Smooth muscle cell of the pulmonary artery (primary cell): ENCODE data around the gene NELFB. TPM values are rescaled to one million over a fixed set of nuclear protein-coding genes. Genes with fewer than 3 reads are reported as not detected.

Experiments
- total RNA-seq: library from RNA; depleted of rRNA; stranded (reverse); fragments of >200 nt; gene quantifications from 2 replicates; pipeline ENCODE4 v1.2.3, GENCODE V29; 2014

Gene NELFB
- total RNA-seq, result 59.5 and 64.4 TPM in 2 replicates

GRCh38 chr9:137254624-137255447 lies at the start of gene NELFB:
TSS of gene NELFB (plus strand) at chr9:137255327.

GRCh38 chr9:137222190-137223077 lies 32.7 kb upstream of the NELFB start, which contains the start of gene RNF208:
TSS of gene RNF208 (minus strand) at chr9:137222240. CDS start at chr9:137221212, 1,028 bp downstream.

DNA sequence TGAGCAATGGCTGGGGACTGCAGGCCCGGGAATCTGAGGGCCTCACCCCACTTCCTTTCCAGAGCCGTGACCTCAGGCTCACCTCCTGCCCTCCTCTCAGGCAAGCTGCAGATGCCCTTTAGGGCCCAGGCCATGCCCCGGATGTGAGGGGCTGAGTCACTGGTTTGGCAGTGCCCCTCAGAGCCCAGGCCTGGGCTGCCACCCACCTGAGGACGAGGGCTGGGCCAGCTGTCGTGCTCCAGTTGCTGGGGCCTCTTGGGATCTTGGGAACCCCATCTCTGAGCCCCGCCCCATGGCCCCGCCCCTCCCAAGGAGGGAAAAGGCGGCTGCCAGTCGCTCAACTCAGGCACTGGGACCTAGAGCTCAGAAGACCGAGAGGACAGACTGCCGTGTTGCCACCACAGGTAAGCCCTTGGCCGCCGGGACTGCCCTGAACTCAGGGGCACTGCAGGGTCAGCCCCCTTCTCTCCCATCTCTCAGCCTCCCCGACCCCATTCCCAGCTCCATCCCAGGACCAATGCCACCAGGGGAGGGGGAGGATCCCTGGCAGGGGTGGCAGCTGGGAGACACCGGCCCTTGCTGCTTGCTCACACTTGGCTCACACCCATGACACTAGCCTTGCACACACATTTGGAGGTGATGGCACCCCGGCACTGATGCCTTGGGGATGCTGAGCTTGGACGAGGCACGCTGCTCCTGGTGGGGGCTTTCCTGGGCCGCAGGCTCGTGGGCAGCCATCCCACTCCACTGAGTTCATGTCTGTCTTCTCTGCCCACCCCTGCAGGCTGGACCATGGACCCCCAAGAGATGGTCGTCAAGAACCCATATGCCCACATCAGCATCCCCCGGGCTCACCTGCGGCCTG lies 30.1 kb upstream of the NELFB start, which contains the start of gene CYSRT1:
Gene CYSRT1 (plus strand): TSS at position 345 of the 865 bp plus-strand sequence. CDS start 448 bp downstream, at position 793.

GRCh38 chr9:137227054-137227852 lies 27.9 kb upstream of the NELFB start, which contains the start of gene RNF224:
TSS of gene RNF224 (plus strand) at chr9:137227502. CDS start at chr9:137228336, 834 bp downstream.

GRCh38 chr9:137230705-137231371 lies 24.3 kb upstream of the NELFB start, which contains the start of gene SLC34A3:
TSS of gene SLC34A3 (plus strand) at chr9:137230901. CDS start at chr9:137231703, 802 bp downstream.

GRCh38 chr9:137240841-137241489 lies 14.2 kb upstream of the NELFB start, which contains the start of gene TUBB4B:
TSS of gene TUBB4B (plus strand) at chr9:137241287. CDS start at chr9:137241361, 74 bp downstream.

GRCh38 chr9:137251194-137251461 lies 4.0 kb upstream of the NELFB start, which contains the start of gene STPG3:
TSS of gene STPG3 (plus strand) at chr9:137251286. CDS start at chr9:137251287, 1 bp downstream.

GRCh38 chr9:137277329-137278041 lies 22.4 kb downstream of the NELFB start, which contains the start of gene TOR4A:
TSS of gene TOR4A (plus strand) at chr9:137277726. CDS start at chr9:137278690, 964 bp downstream.

DNA sequence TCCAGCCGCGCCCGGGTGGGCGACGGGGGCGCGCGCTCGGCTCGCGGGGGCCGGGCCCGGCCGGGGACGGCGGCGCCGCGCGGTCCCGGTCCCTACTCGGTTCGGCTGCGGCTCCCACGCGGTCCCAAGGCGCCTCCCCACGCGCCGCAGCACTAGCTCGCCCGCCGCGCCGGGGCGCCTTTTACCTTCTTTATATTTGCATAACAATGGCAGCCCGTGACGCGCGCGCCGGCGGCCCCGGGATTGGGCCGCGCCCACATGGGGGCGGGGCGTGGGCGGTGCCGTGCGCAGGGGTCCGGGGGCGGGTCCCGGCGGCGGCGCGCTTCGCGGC lies 47.0 kb downstream of the NELFB start, which contains the start of gene NRARP:
Gene NRARP (minus strand): TSS at position 154 of the 331 bp plus-strand sequence. CDS start 343 bp downstream, outside the sequence.

Other genes starting within 250 kb of the NELFB start
- gene ABCA2, start 227.1 kb upstream of the NELFB start, total RNA-seq, result 81.1 and 129 TPM in 2 replicates
- not detected in 2 replicates for gene FUT7, start 223.2 kb upstream of the NELFB start, total RNA-seq
- gene NPDC1, start 209.2 kb upstream of the NELFB start, total RNA-seq, result 21.6 and 66.1 TPM in 2 replicates
- not detected in 2 replicates for gene ENTPD2, start 201.3 kb upstream of the NELFB start, total RNA-seq
- 2.7 and 3.7 TPM in 2 replicates for gene SAPCD2, start 184.8 kb upstream of the NELFB start, total RNA-seq
- 20.3 and 38.3 TPM in 2 replicates for gene UAP1L1, start 177.8 kb upstream of the NELFB start, total RNA-seq
- 153 and 203 TPM in 2 replicates for gene MAN1B1, start 168.3 kb upstream of the NELFB start, total RNA-seq
- 82.9 and 145 TPM in 2 replicates for gene DPP7, start 140.6 kb upstream of the NELFB start, total RNA-seq
- 0.10 TPM in 1 of 2 replicates, not detected in the other for gene GRIN1, start 116.2 kb upstream of the NELFB start, total RNA-seq
- not detected in 2 replicates for gene LRRC26, start 85.3 kb upstream of the NELFB start, total RNA-seq
- gene TMEM210, start 83.3 kb upstream of the NELFB start, total RNA-seq, result not detected in 2 replicates
- 24.6 and 33.7 TPM in 2 replicates for gene ANAPC2, start 66.8 kb upstream of the NELFB start, total RNA-seq
- 42.6 and 53.3 TPM in 2 replicates for gene SSNA1, start 66.7 kb upstream of the NELFB start, total RNA-seq
- 6.1 and 9.5 TPM in 2 replicates for gene TPRN, start 54.6 kb upstream of the NELFB start, total RNA-seq
- 36.8 and 39.2 TPM in 2 replicates for gene TMEM203, start 49.7 kb upstream of the NELFB start, total RNA-seq
- 4.5 and 6.3 TPM in 2 replicates for gene NDOR1, start 49.6 kb upstream of the NELFB start, total RNA-seq
- gene RNF208, start 33.1 kb upstream of the NELFB start, total RNA-seq, result 1.2 and 2.8 TPM in 2 replicates
- gene CYSRT1, start 30.2 kb upstream of the NELFB start, total RNA-seq, result 0.33 and 0.66 TPM in 2 replicates
- gene RNF224, start 27.8 kb upstream of the NELFB start, total RNA-seq, result 0.07 TPM in 1 of 2 replicates, not detected in the other
- gene SLC34A3, start 24.4 kb upstream of the NELFB start, total RNA-seq, result not detected in 2 replicates
- gene TUBB4B, start 14.0 kb upstream of the NELFB start, total RNA-seq, result 145 and 163 TPM in 2 replicates
- not detected in 2 replicates for gene STPG3, start 4.0 kb upstream of the NELFB start, total RNA-seq
- gene TOR4A, start 22.4 kb downstream of the NELFB start, total RNA-seq, result 19.7 and 47.4 TPM in 2 replicates
- 0.13 and 0.20 TPM in 2 replicates for gene NRARP, start 46.9 kb downstream of the NELFB start, total RNA-seq
- gene EXD3, start 167.8 kb downstream of the NELFB start, total RNA-seq, result 11.5 and 14.7 TPM in 2 replicates
- gene NOXA1, start 168.1 kb downstream of the NELFB start, total RNA-seq, result 0.36 and 0.46 TPM in 2 replicates
- gene ENTPD8, start 186.0 kb downstream of the NELFB start, total RNA-seq, result not detected in 2 replicates
- 20.3 and 36.7 TPM in 2 replicates for gene NSMF, start 204.0 kb downstream of the NELFB start, total RNA-seq